Medulla oblongata (tissue), 1 donor: ENCODE data around the gene MEGF11.

Experiments
- DNase-seq: peaks from one replicate; pipeline ENCODE4 v3.0.0-alpha.2; 2015; ENCODE audit errors: extremely low spot score

The MEGF11 gene

GRCh38 chr15:66115568-66116206 lies 137.9 kb downstream of the MEGF11 start:
- no peak for DNase-seq

- DNase-seq: no peak
Measured at GRCh38 chr15:66114863-66115425, 138.6 kb downstream of the MEGF11 start.

GRCh38 chr15:66112388-66112787 lies 141.2 kb downstream of the MEGF11 start:
- DNase-seq: no peak

GRCh38 chr15:66111363-66111762 lies 142.2 kb downstream of the MEGF11 start:
- no peak for DNase-seq

- no peak for DNase-seq
Measured at GRCh38 chr15:66110864-66111263, 142.7 kb downstream of the MEGF11 start.

GRCh38 chr15:66109826-66110225 lies 143.7 kb downstream of the MEGF11 start:
- DNase-seq: no peak

GRCh38 chr15:66108483-66109265 lies 144.9 kb downstream of the MEGF11 start:
- DNase-seq: no peak

GRCh38 chr15:66107070-66107469 lies 146.5 kb downstream of the MEGF11 start:
- DNase-seq: no peak

GRCh38 chr15:66105286-66106265 lies 148.0 kb downstream of the MEGF11 start:
- DNase-seq: no peak

- no peak for DNase-seq
Measured at GRCh38 chr15:66103293-66103590, 150.3 kb downstream of the MEGF11 start.

GRCh38 chr15:66102563-66103292 lies 150.8 kb downstream of the MEGF11 start:
- DNase-seq: no peak

- DNase-seq: no peak
Measured at GRCh38 chr15:66101715-66102395, 151.7 kb downstream of the MEGF11 start.

- DNase-seq: no peak
Measured at GRCh38 chr15:66100761-66101160, 152.8 kb downstream of the MEGF11 start.

- no peak for DNase-seq
Measured at GRCh38 chr15:66099950-66100671, 153.4 kb downstream of the MEGF11 start.

GRCh38 chr15:66098022-66098363 lies 155.6 kb downstream of the MEGF11 start:
- no peak for DNase-seq

GRCh38 chr15:66097151-66098021 lies 156.2 kb downstream of the MEGF11 start:
- DNase-seq: peak; percentile 8

- DNase-seq: no peak
Measured at GRCh38 chr15:66096688-66097058, 156.9 kb downstream of the MEGF11 start.

- no peak for DNase-seq
Measured at GRCh38 chr15:66095871-66096687, 157.5 kb downstream of the MEGF11 start.
